Astrocyte of the spinal cord (primary cell): Measurements from ENCODE around the gene PIK3C2G.

Source experiments
- DNase-seq: peaks from one replicate; pipeline ENCODE4 v3.0.0; 2011; ENCODE audit warnings: low read depth, low spot score
- H3K4me3 ChIP-seq: 2 replicates; pipeline ENCODE4 v1.5.1; 2011; ENCODE audit warnings: low read depth, mild to moderate bottlenecking, low read length, moderate library complexity
- in situ Hi-C: cut with HindIII; loops from 2 replicates; pipeline ENCODE4 v1.10.0; 2017; ENCODE audit warnings: low sequenced_read_pairs
- TF ChIP-seq, protein P1 (sequence below): IDR thresholded peaks from 2 replicates; pipeline ENCODE4 v1.5.1; 2012; ENCODE audit warnings: low read depth, mild to moderate bottlenecking, low read length, inconsistent platforms

The PIK3C2G gene

DNA sequence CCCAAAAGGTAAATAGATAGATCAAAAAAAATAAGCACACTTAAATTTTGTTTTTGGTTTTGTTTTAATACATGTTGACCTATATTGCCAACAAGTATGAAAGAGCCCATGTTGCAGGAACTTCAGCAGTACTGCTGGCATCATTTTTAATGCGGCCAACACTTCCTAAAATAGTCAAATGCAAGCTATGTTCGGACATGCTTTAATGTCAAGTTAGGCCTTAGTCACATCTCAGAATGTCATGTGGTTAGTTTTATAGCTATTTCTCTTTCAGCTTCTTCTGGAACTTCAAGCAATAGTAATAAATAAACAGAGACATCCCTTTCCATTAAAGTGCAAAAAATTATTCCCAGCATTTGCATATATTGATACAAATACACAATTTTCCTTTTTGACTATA, 153.4 kb downstream of the PIK3C2G start:
- TF ChIP-seq, protein P1, sequence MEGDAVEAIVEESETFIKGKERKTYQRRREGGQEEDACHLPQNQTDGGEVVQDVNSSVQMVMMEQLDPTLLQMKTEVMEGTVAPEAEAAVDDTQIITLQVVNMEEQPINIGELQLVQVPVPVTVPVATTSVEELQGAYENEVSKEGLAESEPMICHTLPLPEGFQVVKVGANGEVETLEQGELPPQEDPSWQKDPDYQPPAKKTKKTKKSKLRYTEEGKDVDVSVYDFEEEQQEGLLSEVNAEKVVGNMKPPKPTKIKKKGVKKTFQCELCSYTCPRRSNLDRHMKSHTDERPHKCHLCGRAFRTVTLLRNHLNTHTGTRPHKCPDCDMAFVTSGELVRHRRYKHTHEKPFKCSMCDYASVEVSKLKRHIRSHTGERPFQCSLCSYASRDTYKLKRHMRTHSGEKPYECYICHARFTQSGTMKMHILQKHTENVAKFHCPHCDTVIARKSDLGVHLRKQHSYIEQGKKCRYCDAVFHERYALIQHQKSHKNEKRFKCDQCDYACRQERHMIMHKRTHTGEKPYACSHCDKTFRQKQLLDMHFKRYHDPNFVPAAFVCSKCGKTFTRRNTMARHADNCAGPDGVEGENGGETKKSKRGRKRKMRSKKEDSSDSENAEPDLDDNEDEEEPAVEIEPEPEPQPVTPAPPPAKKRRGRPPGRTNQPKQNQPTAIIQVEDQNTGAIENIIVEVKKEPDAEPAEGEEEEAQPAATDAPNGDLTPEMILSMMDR: no peak
- no peak for DNase-seq
- in situ Hi-C loops: no loop called here
- no peak overlapping the region for H3K4me3 ChIP-seq

DNA sequence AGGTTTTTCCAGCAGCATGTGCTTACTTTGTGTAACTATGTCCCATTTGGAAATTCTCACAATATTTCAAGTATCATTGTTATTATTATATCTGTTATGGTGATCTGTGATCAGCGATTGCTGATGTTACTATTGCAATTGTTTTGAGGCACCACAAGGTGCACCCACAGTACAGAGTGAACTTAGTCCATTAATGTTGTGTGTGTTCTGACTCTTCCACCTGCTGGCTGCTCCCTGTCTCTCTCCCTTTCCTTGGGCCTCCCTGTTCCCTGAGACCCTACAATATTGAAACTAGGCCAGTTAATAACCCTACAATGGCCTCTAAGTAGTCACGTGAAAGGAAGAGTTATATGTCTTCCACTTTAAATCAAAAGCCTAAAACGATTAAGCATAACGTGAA, 153.9 kb downstream of the PIK3C2G start:
- DNase-seq: no peak
- in situ Hi-C loops: no loop called here
- no peak overlapping the region for H3K4me3 ChIP-seq
- TF ChIP-seq, protein P1: no peak

DNA sequence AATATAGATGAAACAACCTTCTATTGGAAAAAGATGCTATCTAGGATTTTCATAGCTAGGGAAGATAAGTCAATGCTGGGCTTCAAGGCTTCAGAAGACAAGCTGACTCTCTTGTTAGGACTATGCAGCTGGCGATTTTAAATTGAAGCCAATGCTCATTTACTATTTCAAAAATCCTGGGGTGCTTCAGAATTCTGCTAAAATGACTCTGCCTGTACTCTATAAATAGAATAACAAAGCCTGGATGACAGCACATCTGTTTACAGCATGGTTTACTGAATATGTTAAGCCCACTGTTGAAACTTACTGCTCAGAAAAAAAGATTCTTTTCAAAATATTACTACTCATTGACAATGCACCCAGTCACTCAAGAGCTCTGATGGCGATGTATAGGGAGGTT, 155.1 kb downstream of the PIK3C2G start:
- in situ Hi-C loops: no loop called here

DNA sequence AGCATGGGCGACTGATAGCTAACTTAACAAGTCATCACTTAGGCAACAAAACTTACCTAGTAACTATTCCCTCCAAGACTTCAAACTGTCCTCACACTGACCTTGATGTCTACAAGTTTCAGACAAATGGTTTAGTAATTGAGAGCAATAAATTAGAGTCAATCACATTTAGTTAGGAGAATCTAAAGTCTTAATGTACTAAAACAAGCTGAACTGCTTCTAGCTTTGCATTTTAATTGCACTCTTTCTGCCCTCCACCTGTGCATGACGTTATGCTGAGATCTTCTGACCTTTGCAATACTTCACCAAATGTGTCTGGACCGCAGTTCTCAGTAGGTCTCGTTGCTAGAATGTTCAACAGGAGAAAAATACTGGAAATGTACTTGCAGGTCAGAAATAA, 158.0 kb downstream of the PIK3C2G start:
- no peak for DNase-seq
- in situ Hi-C loops: no loop called here
- no peak overlapping the region for H3K4me3 ChIP-seq
- TF ChIP-seq, protein P1: no peak

More for the DNA sequence above, 155.1 kb downstream of the PIK3C2G start:
- no peak for DNase-seq
- H3K4me3 ChIP-seq: no peak overlapping the region
- TF ChIP-seq, protein P1: no peak

DNA sequence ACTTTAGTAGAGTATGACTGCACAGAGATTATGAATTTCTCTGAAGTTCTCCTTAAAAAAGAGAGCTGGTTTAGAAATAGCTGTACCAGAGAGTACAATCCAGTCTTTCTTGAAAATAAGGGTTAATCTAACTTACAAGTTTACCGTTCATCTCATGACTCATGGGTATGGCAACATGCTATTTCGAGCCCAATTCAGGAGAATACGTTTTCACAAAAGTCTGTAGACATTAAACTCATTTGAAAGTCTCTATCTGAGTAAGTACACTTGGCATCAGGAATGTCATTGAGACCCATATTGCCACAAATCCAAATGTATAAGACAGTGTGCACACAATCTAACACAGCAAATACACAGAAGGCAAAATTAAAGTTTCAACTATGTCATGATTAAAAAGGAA, 160.5 kb downstream of the PIK3C2G start:
- in situ Hi-C loops: no loop called here
- peak; percentile 39 for DNase-seq
- no peak overlapping the region for H3K4me3 ChIP-seq
- TF ChIP-seq, protein P1: no peak

DNA sequence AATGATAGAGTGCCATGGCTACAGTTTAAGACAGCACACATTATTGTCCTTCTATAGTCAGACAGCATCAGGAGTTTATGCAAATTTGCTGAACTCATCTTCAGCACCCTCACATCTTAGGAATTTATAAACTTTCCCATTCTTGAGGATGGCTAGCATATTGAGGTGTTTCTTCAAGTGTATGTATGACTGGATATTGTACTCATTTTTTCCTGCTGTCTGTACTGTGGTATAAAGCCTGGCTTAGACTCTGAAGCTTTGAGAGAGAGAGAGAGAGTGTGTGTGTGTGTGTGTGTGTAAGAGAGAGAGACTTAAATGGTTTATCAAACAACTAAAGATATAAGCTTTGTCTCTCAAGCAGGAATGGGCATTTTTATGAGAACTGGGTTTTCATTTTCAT, 161.6 kb downstream of the PIK3C2G start:
- TF ChIP-seq, protein P1: no peak
- DNase-seq: no peak
- no peak overlapping the region for H3K4me3 ChIP-seq
- in situ Hi-C loops: no loop called here

DNA sequence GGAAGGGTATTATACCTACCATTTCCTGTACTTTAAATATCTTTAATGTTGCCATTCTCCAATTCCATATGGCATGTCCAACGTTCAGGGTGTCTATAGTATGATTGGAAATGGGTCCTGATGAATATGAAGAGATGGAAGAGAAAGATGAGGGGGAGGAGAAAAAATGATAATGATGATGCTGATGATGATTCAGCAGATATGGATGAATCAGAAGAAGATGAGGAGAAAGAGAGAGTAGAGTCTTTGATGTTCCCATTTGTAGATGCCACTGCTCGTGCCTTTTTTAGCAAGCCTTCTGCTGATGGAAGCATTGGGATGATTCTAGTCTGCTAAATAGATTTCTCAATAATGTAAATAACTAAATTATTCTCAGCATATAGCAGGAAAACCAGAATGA, 163.5 kb downstream of the PIK3C2G start:
- in situ Hi-C loops: no loop called here

More for the DNA sequence above, 163.5 kb downstream of the PIK3C2G start:
- H3K4me3 ChIP-seq: no peak overlapping the region
- DNase-seq: no peak
- TF ChIP-seq, protein P1: no peak
